ENCODE measurements around the gene FOLR2.
"Not testable (repeated sequence)": the region's sequence is repeated elsewhere in the genome, so short reads cannot be mapped to it uniquely, and the experiment has no call there.

The FOLR2 gene

GRCh38 chr11:72253392-72253791 lies 36.8 kb downstream of the FOLR2 start:
- Mint-ChIP-seq H3K9me3 (no peaks in the 10 kb centered on the region), H3K27ac (no peak overlapping the region), H3K36me3 (ENCODE audit: low read depth) (no peaks in the 10 kb centered on the region), H3K4me3 (no peak overlapping the region), H3K4me1 (ENCODE audit: low read depth) (no peaks in the 10 kb centered on the region), H3K27me3 (ENCODE audit: low read depth) (peaks cover 30% of the 10 kb centered on the region)

DNA sequence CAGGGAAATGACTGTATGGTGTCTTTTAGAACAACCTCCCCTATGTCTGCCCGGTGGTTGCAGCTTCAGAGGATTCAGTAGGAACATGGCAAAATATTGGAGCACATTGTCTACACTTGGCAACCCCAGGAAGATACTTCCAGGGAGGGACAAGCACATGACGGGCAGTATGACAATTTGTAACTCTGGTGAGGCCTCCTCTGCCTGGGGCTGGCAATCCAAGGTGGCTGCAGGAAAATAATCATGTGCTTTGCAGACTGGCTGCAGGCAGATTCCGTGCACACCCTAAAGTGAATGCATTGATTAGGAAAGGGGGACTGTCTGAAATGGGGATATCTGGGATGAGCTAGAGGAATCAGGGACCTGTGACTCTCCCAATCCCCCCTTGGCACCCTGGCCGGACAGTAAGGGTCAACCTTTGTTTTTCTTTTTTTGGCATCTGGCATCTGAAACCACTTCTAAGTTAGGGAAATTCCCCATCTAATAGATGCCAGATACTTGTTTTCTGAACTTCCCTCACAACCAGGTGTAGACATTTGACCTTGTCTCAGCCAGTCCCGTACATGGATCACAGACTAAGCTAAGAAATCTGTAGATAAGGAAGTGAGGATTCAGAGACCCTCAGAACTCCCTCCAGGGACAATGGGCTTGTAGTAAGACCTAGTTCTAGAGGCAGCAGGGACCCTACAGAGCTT lies 37.9 kb downstream of the FOLR2 start:
- peaks cover 30% of the 10 kb centered on the region for H3K27me3 Mint-ChIP-seq (ENCODE audit: low read depth)
- H3K36me3 Mint-ChIP-seq (ENCODE audit: low read depth) = no peaks in the 10 kb centered on the region
- no peaks in the 10 kb centered on the region for H3K9me3 Mint-ChIP-seq
- no peak overlapping the region for H3K27ac Mint-ChIP-seq
- H3K4me3 Mint-ChIP-seq = no peak overlapping the region
- no peaks in the 10 kb centered on the region for H3K4me1 Mint-ChIP-seq (ENCODE audit: low read depth)

GRCh38 chr11:72257570-72257969 lies 41.0 kb downstream of the FOLR2 start:
- no peak overlapping the region for H3K4me3 Mint-ChIP-seq

GRCh38 chr11:72259490-72259889 lies 42.9 kb downstream of the FOLR2 start:
- Mint-ChIP-seq H3K4me3 (no peak overlapping the region), H3K9me3 (no peaks in the 10 kb centered on the region), H3K4me1 (ENCODE audit: low read depth) (peaks cover 4% of the 10 kb centered on the region), H3K27me3 (ENCODE audit: low read depth) (peaks cover 39% of the 10 kb centered on the region), H3K27ac (no peak overlapping the region), H3K36me3 (ENCODE audit: low read depth) (no peaks in the 10 kb centered on the region)

More at GRCh38 chr11:72257570-72257969, 41.0 kb downstream of the FOLR2 start:
- Mint-ChIP-seq H3K36me3 (ENCODE audit: low read depth) (no peaks in the 10 kb centered on the region), H3K9me3 (no peaks in the 10 kb centered on the region), H3K4me1 (ENCODE audit: low read depth) (no peaks in the 10 kb centered on the region), H3K27me3 (ENCODE audit: low read depth) (peaks cover 36% of the 10 kb centered on the region), H3K27ac (no peak overlapping the region)

DNA sequence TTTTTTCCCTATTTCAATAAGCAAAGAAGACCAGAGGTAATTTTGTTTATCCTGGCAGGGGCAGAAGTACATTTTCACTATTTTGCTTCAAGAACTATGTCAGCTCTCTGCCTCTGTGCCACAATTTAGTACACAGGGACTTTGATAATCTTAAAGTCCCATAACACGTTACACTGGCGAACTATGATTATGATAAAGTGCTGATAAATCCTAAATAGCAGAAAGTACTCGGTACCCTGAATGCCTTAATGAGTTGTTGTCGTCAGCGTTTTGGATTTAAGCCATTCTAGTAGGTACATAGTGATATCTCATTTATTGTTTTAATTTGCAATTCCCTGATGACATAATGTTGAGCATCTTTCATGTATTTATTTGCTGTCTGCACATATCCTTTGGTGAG lies 44.0 kb downstream of the FOLR2 start:
- peaks cover 35% of the 10 kb centered on the region for H3K27me3 Mint-ChIP-seq (ENCODE audit: low read depth)
- H3K9me3 Mint-ChIP-seq = no peaks in the 10 kb centered on the region
- H3K36me3 Mint-ChIP-seq (ENCODE audit: low read depth) = no peaks in the 10 kb centered on the region

GRCh38 chr11:72263361-72263760 lies 46.8 kb downstream of the FOLR2 start:
- no peaks in the 10 kb centered on the region for H3K36me3 Mint-ChIP-seq (ENCODE audit: low read depth)
- H3K27me3 Mint-ChIP-seq (ENCODE audit: low read depth) = peaks cover 31% of the 10 kb centered on the region
- no peak overlapping the region for H3K4me3 Mint-ChIP-seq
- no peak overlapping the region for H3K27ac Mint-ChIP-seq
- peaks cover 6% of the 10 kb centered on the region for H3K4me1 Mint-ChIP-seq (ENCODE audit: low read depth)
- H3K9me3 Mint-ChIP-seq = no peaks in the 10 kb centered on the region

More for the DNA sequence above, 44.0 kb downstream of the FOLR2 start:
- no peak overlapping the region for H3K4me3 Mint-ChIP-seq
- no peak overlapping the region for H3K27ac Mint-ChIP-seq
- H3K4me1 Mint-ChIP-seq (ENCODE audit: low read depth) = peaks cover 4% of the 10 kb centered on the region

DNA sequence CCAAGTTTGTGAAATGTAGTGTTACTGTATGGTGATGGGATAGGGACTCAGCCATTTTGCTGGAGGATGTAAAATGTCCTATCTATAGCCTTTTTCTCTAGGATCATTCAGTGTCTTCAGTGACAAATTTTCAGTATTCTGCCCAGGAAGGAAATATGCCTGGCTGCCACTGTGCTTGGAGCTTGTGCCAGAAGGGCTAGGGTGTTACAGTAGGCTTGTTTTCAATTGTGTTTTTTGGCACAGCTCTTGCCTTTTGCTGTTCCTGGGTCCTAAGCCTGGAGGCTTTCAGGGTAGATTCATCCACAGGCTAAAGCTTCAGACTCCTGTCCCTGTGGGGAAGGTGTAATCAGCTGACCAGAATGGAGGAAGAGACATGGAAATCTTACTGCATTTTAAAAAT lies 49.4 kb downstream of the FOLR2 start:
- Mint-ChIP-seq H3K4me3 (no peak overlapping the region), H3K27ac (no peak overlapping the region), H3K4me1 (ENCODE audit: low read depth) (peaks cover 13% of the 10 kb centered on the region), H3K36me3 (ENCODE audit: low read depth) (no peaks in the 10 kb centered on the region), H3K9me3 (no peaks in the 10 kb centered on the region), H3K27me3 (ENCODE audit: low read depth) (peaks cover 28% of the 10 kb centered on the region)

DNA sequence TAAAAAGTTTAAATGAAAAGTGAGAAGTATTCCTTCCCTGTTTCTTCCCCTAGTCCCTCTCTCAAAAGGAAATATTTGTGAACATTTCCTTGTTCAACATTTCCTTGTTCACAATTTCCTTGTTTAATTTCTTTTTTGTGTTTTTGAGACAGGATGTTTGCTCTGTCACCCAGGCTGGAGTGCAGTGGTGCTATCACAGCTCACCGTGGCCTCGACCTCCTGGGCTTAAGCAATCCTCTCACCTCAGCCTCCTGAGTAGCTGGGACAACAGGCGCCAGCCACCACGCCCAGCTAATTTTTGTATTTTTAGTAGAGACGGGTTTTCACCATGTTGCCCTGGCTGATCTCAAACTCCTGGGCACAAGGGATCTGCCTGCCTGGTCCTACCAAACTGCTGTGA lies 50.4 kb downstream of the FOLR2 start:
- H3K36me3 Mint-ChIP-seq (ENCODE audit: low read depth); H3K9me3 Mint-ChIP-seq; H3K4me3 Mint-ChIP-seq; H3K27ac Mint-ChIP-seq: not testable (repeated sequence)
- peaks cover 28% of the 10 kb centered on the region for H3K27me3 Mint-ChIP-seq (ENCODE audit: low read depth)
- peaks cover 13% of the 10 kb centered on the region for H3K4me1 Mint-ChIP-seq (ENCODE audit: low read depth)

GRCh38 chr11:72267956-72268617 lies 51.5 kb downstream of the FOLR2 start:
- H3K4me3 Mint-ChIP-seq = no peak overlapping the region
- H3K4me1 Mint-ChIP-seq (ENCODE audit: low read depth) = peaks cover 11% of the 10 kb centered on the region
- no peak overlapping the region for H3K27ac Mint-ChIP-seq
- H3K36me3 Mint-ChIP-seq (ENCODE audit: low read depth) = no peaks in the 10 kb centered on the region
- H3K27me3 Mint-ChIP-seq (ENCODE audit: low read depth) = peaks cover 30% of the 10 kb centered on the region
- no peaks in the 10 kb centered on the region for H3K9me3 Mint-ChIP-seq
